GM19035 (cell line): ENCODE measurements around the gene ANKRD44.
A peak's percentile ranks its signal among the peaks of the same experiment; 100 is the strongest.

Source experiments
- ATAC-seq: cut with Tn5 transposase; IDR thresholded peaks from one replicate; pipeline ENCODE4 v1.9.1; 2021; ENCODE audit not compliant: unreplicated experiment

The ANKRD44 gene

DNA sequence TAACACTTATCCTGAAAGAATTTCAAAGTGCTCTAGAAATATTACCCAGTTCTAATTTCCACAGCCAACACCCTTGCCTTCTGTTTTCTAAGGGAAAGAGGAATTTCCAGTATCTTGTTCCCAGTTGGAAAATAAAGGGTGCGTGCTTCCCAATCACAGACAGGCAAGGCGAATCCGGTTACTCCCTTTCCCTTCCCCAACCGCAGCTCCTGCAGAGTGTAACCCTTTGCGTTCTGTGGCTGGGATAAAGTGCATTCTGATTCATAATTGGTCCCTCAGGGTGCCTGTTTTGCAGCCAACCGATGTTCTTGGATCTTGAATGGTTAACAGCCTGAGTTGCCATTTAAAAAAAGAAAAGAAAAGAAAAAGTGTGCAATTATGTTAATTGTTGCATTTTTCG is 343.5 kb downstream of the ANKRD44 start:
- ATAC-seq = no peak

DNA sequence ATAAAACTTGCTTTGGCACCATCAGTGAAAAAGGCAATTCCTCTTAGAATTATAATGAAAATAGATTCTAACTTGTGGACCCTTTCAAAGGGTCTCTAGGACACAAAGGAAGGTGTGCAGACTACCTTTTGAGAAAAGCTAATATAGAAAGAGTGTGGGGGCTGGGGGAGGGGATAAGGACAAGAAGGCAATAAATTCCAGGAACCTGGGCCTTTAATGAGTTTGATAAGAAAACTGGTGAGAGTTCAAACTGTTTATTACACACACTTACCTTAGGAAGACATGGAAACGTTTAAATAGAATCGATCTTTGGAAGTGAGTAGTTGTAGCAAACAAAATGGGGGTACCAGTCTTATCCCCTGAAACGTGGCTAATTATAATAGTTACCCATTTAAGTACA is 344.5 kb downstream of the ANKRD44 start:
- no peak for ATAC-seq

DNA sequence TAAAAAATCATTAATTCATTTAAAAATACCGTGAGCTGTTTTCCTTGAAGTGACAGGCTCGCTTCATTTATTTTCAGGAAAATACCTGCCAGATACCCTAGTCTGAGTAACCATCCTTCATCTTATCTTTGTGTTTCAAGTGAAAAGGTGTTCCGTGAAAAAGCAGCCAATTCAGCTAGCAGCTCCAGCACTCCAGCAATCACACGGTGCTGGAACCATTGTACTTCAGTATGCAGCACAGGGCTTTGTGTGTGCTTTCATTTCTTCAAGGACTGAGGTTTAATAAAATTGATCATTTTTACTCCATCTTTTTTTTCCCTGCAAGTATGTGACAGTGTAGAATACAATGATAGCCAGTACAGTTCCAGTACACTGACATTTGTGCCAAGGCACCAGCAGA is 344.9 kb downstream of the ANKRD44 start:
- ATAC-seq = no peak

DNA sequence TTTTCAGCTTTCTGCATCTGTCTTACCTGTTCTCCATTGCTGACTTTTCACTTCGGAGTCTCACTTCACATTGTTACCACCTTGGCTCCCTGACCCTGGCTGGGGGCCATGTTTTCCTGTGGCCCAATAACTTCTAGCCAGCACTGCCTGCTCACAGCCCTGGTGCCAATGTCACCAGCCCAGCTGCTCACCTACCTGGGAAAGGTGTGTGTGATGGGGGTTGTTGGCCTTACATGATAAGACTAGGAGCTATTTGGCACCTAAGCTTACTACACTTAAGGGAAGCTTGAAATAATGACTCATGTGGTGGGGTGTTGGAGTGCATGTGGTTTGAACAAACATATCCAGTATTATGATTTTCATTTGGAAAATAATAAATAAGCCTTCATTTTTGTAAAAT is 346.6 kb downstream of the ANKRD44 start:
- no peak for ATAC-seq

DNA sequence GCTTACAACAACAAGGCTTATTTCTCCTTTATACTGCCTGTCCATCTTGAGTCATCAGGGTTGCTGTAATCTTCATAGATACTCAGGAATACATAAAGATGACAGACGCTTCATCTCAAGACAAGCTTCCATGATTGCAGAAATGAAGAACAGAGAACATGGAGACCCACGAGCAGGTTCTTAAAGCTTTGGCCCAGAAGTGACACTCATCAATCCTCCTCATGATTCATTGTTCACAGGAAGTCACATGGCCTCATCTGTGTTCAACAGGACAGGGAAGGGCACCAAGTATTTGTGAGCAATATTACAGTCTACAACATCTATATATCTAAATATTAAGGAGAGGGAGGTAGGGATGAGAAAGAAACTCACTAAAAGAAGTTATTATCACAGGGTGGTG is 347.5 kb downstream of the ANKRD44 start:
- ATAC-seq = no peak

DNA sequence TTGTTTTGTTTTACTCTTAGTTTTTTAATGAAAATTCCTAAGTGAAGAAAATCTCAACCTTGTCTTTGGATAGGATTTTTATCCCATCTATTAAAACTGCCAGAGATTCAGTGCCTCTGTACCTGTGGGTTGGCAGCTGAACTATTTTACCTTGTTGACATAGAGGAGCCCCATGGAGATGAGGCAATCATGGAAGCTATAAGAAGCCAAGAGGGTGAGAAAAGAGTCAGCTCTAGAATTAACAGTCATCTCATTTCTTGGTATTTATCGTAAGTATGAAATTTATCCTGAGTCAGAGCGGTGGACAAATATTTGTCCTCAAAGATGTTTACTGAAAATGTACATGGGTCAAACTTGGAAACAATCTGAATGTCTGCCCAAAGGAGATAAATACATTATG is 348.3 kb downstream of the ANKRD44 start:
- ATAC-seq = no peak

DNA sequence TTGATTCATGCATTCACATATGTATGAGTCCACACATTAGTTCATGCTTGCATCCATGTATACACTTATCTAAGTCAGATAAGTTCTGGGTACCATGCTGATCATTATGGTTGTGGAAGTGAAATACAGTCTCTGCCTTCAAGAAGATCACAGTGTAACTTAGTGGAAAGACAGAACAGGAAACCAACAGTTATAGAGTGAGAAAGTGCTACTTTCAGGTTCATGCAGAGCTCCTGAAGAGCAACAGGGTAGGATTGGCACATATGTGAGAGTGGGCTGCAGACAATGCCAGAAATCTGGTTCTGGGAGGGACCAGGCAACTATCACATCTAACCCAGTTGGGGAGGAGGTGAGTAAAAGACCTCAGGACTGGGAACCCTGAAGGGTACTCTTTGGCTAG is 348.7 kb downstream of the ANKRD44 start:
- ATAC-seq = peak; percentile 90

DNA sequence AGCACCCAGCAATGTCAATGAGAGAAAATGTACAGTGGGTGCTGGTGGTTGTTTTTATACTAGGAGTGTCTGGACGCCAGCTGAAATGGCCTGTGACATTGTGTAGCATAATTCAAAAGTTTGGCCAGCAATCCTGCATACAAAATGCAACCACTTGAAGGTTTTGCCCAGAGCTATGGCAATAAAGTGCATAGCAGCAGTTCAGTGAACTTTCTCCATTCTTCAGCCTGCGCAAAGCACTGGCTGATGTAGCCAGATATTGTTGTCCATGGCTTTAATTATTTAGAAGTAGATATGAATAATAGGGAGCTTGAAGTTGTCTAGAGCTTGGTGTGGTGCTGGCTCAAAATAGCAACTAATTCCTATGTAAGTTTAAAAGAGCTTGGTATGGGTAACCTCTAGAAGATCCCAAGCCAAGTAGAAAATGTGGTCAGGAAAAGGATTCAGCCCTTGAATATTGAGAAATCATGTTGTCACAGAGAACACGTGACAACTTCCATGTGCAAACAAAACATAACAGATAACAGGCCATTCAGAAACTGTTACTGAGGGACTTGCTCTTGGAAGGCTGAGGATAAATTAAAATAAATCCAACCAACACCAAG is 350.7 kb downstream of the ANKRD44 start:
- no peak for ATAC-seq

DNA sequence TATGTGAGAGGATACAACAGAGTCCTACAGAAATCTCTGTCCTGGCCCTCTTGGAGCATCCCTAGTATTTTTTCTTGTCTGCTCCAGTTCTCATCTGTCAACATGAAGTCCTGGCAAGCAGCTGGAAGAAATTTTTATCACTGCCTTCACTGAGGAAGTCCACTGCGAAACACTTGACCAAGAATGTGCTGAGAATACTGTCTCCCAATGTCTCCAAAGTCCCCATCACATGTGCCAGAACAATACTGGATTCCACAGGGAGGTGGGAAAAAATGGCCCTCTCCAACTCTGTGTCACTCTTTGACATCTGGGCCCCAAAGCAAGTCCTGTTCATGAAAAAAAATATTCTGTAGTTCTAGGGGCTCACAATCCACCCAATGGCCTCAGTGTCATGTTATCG is 351.3 kb downstream of the ANKRD44 start:
- no peak for ATAC-seq

DNA sequence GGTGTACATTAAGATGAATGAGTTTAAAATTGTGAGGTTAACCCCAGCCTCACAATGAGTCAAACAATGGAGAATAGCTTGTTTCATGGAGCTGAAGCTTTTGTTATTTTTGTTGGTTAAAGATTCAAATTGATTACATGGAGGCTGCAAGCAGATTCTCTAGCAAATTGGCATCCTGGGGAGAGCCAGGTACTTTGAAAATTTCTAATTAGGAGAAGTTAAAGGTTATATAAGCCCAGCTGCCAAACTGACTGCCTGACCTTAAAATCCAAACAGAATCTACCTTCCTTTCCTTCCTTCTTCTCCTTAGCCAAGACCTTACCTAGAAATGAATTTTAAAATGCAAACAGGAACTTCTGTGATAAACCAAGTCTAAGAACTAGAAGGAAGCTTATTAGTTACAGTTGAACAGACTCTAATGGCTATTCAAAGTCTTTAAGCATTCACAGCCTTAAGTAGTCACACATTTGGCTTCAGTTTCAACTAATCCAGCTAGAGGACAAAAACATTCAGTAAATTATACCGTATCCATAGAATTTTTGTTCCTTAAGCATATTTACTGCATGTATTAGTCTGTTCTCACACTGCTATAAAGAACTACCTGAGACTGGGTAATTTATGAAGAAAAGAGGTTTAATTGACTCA is 352.6 kb downstream of the ANKRD44 start:
- ATAC-seq = no peak

DNA sequence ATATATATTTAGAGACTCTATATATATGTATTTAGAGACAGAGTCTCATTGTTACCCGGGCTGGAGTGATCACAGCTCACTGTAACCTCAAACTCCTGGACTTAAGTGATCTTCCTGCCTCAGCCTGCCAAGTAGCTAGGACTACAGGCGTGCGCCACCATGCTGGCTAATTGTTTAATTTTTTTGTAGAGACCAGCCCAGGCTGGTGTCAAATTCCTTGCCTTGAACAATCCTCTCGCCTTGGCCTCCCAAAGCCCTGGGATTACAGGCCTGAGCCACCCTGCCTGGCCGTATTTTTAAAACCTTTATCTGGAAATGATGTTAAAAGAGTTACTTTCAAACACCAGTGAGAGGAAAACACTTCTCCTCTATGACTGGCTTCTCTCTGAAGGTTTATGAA is 353.1 kb downstream of the ANKRD44 start:
- no peak for ATAC-seq

DNA sequence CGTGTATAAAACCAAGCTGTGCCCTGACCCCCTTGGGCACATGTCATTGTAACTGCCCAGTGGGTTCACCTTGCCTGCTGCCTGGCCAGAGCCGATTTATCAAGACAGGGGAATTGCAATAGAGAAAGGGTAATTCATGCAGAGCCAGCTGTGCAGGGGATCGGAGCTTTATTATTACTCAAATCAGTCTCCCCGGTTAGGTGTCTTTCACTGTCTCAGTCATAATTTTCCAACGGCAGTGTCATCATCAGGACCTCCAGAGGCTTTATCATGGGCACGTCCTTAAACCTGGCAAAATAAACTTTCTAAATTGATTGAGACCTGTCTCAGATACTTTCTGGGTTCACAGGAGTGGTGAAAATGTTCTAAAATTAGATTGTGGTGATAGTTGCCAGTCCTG is 354.5 kb downstream of the ANKRD44 start:
- no peak for ATAC-seq

DNA sequence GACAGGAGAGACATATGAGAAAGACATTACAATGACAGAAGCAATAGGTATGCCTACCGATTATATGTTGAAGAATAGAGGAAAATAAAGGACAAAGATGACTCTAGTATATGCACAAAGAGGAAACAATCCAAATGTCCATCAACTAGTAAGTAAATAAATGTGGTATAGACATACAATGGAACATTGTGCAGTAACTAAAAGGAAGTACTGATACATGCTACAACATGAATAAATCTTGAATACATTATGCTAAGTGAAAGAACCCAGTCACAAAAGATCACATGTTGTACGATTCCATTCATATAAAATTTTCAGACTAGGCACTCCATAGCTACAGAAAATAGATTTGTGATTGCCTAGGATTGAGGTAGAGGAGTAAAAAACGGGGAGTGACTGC is 355.5 kb downstream of the ANKRD44 start:
- no peak for ATAC-seq

DNA sequence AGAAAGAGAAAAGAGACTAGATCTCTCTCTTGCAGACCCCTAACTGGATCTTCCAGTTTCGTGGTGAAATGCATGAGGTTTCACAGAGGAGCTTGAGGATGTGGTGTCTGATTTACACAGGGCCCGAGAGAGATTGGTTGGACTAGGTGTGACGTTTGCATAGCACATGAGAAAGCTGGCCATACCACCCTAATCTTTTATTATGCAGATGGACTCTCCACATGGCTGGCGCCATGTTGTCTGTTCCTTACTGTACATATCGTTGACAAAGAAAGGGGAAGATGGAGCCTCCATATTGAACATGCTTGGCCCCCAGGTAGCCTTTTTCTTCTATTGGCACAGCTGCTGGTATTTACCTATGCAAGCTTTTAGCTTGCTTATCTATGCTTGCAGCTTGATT is 356.6 kb downstream of the ANKRD44 start:
- ATAC-seq = no peak

DNA sequence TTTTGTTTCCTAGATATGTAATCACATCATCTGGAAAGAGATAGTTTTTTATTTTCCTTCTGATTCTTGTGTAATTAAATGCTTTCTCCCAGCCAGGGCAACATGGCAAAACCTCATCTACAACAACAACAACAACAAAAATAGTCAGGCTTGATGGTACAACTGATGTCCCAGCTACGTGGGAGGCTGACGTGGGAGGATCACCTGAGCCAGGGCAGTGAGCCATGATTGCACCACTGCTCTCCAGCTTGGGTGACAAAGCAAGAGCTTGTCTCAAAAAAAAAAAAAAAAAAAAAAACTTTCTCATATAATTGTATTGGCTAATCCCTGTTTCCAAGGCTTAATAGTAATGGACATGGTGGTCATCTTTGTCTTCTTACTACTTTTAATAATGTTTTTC is 357.6 kb downstream of the ANKRD44 start:
- no peak for ATAC-seq

DNA sequence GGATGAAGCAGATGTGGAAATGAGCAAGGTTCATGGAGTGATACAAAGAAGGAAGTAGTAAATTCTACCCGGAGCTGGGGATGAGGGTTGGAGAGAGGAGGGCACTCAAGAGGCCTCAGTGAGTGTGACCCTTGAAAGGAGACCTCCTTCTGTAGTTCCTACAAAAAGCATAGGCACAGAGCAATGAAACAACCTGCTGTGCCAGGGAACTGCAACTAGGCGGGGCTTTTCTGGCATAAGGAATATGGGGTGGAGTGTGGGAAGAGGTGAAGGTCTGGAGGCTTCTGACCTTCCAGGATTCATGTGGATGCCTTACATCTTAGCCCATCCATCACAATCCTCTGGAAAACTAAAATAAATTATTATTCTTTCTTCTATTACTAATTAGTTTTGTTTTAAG is 358.6 kb downstream of the ANKRD44 start:
- no peak for ATAC-seq

DNA sequence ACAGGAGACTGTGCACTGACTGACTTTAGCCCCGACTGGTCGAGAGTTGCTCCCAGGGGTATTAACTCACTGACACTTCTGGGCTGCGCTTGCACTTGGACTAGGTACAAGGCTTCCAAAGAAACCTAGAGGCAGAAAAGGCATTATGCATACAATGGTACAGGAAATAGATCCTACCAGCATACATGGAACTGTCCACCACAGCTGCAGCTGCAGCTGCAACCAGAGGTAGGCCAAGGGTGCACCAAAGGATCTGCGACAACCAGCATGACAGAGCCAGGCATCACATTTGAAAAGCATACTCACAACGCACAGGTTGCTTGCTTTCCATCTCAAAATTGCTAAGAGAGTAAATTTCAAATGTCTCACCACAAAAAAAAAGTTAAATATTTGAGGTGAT is 361.5 kb downstream of the ANKRD44 start:
- ATAC-seq = no peak

DNA sequence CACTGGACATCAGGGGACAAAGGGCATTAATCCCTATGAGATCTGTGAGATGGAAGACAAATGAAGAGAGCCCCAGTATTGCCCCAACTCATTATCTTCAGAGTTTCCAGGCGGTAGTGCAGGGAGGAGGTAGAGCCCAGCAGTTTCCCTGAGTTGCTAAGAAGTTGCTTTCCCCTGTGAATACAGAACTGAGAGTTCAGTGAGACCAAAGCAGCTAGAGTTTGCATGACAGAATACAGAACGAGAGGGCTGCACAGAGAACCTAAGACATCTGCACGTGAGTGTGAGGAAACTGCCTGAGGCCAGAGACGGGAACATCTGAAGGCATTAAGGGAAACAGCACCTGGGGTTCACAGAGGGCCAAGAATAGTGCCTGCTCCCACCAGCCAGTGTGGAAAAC is 366.0 kb downstream of the ANKRD44 start:
- peak; percentile 93 for ATAC-seq

DNA sequence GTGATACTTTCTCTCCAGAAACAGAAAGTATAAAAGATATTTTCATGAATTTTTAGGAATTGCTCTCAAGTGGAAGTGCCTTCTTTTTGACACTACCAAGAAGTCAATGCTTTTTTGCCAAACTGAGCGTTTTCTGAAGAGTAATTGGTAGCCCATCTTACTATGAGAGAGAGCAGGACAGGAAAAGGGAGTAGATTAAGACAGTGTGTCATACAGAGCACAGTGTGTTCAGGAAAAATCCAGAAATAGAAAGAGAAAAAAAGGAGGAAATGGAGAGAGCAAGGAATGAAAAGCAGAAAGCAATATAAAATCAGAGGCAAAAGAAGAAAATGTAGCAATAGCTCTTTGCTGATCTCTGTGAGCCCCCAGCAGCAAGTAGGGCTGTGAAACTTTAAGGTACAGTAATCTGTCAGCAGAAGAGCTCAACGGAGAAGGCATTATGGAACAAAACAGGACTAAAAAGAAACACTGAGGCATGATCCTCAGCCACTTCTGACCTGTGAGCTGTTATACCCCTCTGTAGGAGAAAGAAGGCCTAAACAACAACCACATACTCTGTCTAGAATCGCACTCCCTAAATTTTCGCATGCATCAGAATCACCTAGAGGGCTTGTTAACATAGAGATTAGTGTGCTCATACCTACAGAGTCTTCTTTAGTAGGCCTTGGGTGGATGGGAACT is 369.0 kb downstream of the ANKRD44 start:
- ATAC-seq = no peak

DNA sequence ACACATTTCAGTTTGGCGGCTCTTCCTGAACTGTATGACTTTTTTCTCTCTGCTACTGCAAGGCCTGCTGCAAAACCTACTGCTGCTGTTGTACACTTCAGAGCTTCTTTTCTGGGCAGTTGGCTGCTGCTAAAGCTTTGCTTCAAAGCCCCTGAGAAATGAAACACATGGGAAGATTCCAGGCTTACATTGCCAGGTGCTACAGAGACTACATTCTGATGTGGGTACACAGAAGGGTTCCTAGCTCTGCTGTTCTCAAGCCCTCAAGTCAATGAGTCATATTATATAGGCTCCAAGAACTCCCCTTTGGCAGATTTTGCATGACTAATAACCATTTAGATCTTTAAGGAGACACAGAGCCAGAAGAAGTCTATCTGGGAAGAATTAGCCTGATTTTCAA is 371.2 kb downstream of the ANKRD44 start:
- no peak for ATAC-seq
